GM19324 (cell line): Measurements from ENCODE around the gene FOXL2NB.

Experiments
- ATAC-seq: cut with Tn5 transposase; IDR thresholded peaks from one replicate; pipeline ENCODE4 v1.9.1; 2021; ENCODE audit warnings: mild to moderate bottlenecking, moderate library complexity; ENCODE audit not compliant: unreplicated experiment, low FRiP score

FOXL2NB gene

GRCh38 chr3:138987181-138987580, 40.2 kb downstream of the FOXL2NB start:
- ATAC-seq, result no peak

GRCh38 chr3:138995706-138996105, 48.7 kb downstream of the FOXL2NB start:
- ATAC-seq, result no peak
